Femur (tissue), 1 donor: ENCODE results near the gene CELF1.
A peak's percentile ranks its signal among the peaks of the same experiment; 100 is the strongest.

Experiments used
- DNase-seq: peaks from one replicate; pipeline ENCODE4 v3.0.0-alpha.2; 2017

The CELF1 gene

GRCh38 chr11:47552566-47553405 lies at the start of gene CELF1:
Gene CELF1, minus strand, starts transcription at chr11:47553132. Its CDS starts 53,609 bp downstream, at chr11:47499523.
- peak; percentile 95 for DNase-seq

DNA sequence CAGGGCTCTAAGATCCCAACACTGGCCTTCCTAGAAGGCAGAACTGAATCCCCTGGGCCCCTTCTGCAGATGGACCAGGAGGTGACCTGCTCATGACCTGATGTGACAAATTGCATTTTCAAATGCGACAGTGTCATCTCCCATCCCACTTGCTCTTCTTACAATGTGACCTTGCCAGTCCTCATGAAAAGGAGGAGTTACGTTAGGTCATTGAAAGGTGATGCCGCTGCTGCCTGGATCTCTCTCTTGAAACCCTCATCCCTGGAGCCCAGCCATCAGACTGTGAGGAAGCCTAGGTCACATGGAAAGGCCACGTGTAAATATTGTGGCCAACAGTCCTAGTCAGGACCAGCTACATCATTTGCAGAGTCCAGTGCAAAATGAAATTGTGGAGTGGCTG lies 47.0 kb upstream of the CELF1 start:
- DNase-seq: no peak

- DNase-seq: no peak
Observed at GRCh38 chr11:47595967-47596366, 43.0 kb upstream of the CELF1 start.

GRCh38 chr11:47595029-47595428 lies 42.1 kb upstream of the CELF1 start:
- DNase-seq: no peak

DNA sequence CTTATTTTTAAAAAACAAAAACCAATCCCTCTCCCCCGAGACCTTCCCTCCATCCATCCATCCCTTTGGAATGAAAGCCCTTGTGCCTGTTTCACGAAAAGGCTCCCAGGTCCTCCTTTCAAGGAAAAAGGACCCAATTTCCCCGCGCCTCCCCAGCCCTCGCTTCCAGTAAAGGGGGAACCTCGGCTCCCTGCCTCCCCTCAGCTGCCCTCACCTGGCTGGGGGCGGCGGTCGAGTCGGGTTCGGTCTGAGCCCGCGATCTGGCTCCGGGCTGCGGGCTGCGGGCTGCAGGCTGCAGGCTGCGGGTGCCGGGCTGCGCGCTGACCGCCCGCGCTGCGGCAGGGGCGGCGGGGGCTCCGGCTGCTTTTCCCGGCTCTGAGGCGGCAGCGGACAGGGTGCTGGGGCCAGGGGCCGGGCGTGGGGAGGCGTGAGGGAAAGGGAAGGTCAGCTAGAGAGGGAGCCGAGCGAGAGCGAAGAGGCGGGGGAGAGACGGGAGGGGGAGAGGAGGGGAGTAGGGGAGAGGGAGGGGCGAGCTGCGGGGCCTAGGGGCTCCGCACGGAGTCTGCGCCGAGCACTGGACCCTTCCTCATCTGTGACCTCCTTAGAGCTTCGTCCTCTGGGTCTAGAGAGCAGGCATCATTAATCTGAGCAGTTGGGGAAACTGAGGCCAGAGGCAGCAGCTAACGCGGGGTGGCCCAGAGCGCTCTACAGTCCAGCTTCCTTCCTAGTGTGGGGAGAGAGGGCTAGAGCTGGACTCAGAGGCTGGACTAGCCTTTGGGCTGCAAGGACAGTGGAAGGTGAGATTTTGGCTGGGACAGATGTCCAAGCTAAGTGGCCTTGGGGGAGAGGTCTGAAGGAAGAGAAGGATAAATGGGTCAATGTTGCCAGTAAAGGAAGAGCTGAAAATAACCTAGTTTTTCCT lies 41.3 kb upstream of the CELF1 start, which contains the start of gene C1QTNF4:
Gene C1QTNF4, minus strand, starts transcription at position 478 of the 922 bp plus-strand sequence. CDS start 3,601 bp downstream, outside the sequence.
- DNase-seq: no peak

GRCh38 chr11:47593492-47593933 lies 40.6 kb upstream of the CELF1 start:
- DNase-seq: no peak

- DNase-seq: no peak
Observed at GRCh38 chr11:47592970-47593369, 40.0 kb upstream of the CELF1 start.

- DNase-seq: no peak
Observed at GRCh38 chr11:47592251-47592650, 39.3 kb upstream of the CELF1 start.

DNA sequence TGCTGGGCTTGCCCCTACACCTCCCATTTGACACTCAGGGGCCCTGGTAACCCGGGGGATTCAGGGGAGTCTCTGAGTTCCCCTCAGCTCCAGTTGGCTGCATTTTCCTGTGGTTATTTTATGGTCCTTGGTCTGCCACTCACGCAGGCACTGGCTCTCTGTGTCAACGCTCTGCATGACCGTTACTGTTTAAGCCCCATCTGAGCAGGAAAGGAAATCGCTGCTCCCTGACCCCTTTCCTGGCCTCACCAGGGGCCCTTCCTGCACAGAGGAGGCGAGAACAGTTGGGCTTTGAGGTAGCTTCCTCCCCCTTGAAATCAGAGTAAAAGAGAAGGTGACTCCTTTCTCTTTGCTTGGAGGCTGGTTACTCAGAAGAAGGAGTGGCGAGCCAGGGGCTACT lies 38.8 kb upstream of the CELF1 start:
- peak; percentile 26 for DNase-seq

GRCh38 chr11:47589977-47590861 lies 37.3 kb upstream of the CELF1 start:
- DNase-seq: peak; percentile 82

DNA sequence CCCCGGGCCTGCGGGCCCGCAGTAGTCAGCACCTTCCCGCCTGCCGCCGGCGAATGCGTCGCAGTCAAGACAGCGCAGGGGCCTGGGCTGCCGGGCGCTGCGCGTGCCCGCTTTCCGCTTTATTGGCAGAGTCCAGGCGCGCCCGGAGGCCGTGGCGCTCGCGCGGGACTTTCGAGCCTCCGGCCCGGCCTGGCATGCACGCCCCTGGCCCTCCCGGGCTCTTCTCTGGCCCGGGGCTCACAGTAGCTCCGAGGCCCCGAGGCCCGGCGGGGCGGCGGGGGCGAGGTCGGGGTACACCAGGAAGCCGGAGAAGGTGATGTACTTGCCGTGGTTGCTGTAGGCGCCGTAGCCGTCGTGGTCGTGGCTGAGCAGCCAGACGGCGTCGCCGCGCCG lies 36.6 kb upstream of the CELF1 start:
- peak; percentile 53 for DNase-seq

GRCh38 chr11:47589118-47589517 lies 36.2 kb upstream of the CELF1 start:
- DNase-seq: no peak

GRCh38 chr11:47587723-47588326 lies 34.9 kb upstream of the CELF1 start:
- DNase-seq: peak; percentile 77

- no peak for DNase-seq
Observed at GRCh38 chr11:47587039-47587716, 34.2 kb upstream of the CELF1 start.

- peak; percentile 86 for DNase-seq
Observed at GRCh38 chr11:47586098-47586855, 33.3 kb upstream of the CELF1 start, which contains the start of gene FAM180B. Gene FAM180B, plus strand, starts transcription at chr11:47586678. Its CDS starts 91 bp downstream, at chr11:47586769.

- DNase-seq: no peak
Observed at GRCh38 chr11:47583844-47584243, 30.9 kb upstream of the CELF1 start.

- peak; percentile 94 for DNase-seq
Observed at GRCh38 chr11:47578524-47579494, 25.9 kb upstream of the CELF1 start, which contains the start of the genes KBTBD4 and NDUFS3. Gene KBTBD4, minus strand, starts transcription at chr11:47578970. Its CDS starts 19 bp downstream, at chr11:47578951. Gene NDUFS3, plus strand, starts transcription at chr11:47579074. Its CDS starts 18 bp downstream, at chr11:47579092.

GRCh38 chr11:47577460-47578041 lies 24.6 kb upstream of the CELF1 start:
- DNase-seq: no peak

- no peak for DNase-seq
Observed at GRCh38 chr11:47573321-47573720, 20.4 kb upstream of the CELF1 start.
